NCI-H2227 (cell line): ENCODE measurements around the gene NHSL1.
A peak's percentile ranks its signal among the peaks of the same experiment; 100 is the strongest.

Experiments
- DNase-seq: peaks from one replicate; lab custom pipeline; 2025; ENCODE audit not compliant: unreplicated experiment; lab: John Stamatoyannopoulos, UW

The NHSL1 gene

DNA sequence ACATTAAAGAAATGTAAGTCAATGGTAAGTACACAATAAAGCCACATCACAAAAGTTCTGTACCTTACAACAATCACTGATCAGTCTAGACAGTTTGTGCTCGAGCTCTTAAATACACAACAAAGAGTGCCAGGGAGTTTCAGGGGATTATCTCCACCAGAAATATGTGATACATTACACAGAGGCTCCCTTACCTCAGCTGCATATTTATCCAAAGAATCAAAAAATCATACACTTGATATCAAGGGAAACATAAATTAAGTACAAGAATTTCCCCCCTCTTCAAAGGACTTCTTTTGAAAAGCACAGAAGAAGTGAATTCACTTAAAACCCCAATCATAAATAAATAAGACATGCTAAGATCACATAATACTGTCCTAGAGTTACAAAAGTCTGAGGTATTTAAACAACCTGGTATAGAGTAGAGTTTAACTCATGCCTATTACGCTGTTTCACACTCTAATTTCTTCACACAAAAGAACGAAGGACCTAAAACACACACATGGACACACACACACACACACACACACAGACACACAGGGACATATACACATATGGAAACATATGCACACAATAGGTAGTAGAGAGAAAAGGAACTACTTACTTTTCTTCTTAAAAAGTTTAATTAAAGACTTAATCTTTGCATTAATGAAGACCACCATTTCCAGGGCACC is 528 bp downstream of the NHSL1 start:
- DNase-seq, result no peak

DNA sequence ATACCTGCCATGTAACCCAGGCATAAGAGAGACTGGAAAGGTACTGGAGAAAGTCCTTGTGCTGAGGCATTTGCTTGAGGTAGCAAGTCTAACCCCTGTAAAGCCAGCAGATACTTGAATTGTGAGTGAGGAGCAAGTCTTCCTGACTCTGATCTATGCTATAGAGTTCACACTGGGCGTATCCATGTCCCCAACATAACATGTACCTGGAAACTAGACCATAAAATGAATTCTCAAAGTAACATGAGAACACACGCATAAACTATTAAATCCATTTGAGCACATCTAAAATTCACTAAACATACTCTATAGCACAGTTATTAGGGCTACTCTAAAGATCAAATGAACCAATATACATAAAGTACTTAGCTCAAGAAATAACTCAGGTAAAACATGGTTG is 2.0 kb downstream of the NHSL1 start:
- no peak for DNase-seq

DNA sequence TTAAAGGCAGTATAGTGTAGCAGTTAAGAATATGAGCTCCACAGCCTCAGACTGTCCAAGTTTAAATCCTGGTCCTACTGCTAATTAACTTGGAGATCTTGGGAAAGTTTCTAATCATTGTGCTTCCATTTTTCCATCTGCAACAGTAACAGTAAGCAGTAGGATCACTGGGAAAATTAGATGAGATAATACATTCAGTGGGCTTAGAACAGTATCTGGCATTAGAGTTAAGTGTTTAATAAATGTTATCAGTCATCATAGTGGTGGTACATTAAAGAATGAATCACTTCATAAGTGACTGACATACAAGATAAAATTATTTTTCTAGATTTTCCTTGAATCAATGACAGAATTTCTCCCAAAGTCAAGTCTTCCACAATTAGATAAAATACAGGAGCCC is 5.0 kb downstream of the NHSL1 start:
- no peak for DNase-seq

DNA sequence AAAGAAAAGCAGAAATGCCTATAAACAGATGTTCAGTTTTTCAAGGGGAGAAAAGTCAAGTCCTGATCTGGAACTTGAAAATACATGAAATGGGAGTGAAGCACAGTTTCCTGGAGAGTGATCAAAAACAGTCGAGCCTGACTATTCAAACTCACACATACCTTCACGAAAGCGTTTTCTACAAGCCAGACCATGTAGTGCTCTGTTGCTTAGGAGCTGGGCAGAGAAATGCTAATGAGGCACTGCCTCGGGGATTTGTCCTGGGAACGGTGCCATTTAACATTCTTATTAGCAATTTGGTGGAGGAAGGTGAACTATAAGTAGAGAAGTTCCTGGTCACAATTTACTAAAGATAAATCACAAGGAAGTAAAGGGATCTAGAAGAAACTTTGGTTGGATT is 5.9 kb downstream of the NHSL1 start:
- no peak for DNase-seq

DNA sequence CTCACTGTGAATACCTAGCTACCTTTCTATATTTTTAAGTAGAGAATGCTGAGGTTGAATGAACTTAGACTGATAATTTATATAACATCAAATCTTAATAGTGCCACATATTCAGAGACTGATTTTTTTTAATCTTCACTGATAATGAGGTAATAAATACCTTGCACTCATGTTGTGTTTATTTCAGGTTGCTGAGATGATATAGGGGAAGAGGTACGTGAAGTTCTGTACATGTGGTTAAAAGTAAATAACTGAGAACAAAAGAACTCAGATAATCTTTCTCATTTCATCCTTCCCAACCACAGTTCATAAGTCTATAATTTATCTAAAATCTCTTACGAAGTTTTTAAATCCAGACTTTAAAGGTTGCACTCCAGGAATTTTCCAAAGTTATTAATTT is 6.4 kb downstream of the NHSL1 start:
- no peak for DNase-seq

DNA sequence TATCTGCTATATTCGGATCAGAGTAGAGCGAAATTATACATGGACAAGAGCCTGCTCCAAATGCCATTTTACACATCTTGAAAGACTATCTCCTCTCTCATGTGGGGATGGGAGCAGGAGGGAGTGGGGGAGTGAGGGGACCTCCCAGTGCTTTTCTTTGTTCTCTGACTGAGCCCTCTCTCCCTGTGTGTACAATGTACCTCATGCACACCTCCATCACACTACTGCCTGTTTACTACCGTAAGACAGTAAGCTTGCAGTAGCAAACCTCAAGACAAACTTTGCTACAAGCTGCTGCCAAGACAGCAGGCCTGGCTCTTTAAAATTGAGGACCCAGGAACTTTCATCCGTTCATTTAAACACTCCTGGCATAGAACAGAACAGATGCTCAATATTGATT is 7.2 kb downstream of the NHSL1 start:
- DNase-seq, result no peak

DNA sequence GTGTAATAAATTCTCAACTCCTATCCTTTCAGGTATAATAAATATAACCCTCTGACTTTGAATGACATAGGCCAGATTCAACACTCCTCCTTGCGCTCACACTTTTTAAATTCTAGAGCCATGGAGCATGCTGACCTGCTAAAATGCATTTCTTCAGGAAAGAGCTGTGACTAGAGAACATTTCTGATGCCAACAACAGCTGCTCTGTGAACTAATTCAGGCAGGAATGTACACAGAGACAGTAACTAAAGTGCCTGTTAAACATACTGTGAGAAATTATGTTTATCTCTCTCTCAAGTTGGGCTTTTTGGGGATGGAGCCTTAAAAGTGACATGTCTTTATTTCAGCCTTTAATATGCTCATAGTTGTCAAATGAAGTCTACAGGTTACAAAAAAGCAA is 8.3 kb downstream of the NHSL1 start:
- no peak for DNase-seq

DNA sequence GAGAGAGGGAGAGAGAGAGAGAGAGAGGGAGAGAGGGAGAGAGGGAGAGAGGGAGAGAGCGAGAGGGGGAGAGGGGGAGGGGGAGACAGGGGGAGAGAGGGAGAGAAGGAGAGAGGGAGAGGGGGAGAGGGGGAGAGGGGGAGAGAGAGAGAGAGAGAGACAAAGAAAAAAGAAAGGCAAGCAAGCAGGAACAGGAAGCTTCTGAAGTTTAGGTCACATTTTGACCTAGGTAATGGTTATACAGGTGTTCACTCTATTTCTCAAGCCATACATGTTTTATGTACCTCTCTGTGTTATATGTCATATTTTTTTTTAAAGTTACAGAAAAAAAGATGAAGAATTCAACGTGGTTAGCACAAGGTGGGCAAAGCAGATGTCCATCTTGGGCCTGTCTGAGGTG is 9.4 kb downstream of the NHSL1 start:
- no peak for DNase-seq

DNA sequence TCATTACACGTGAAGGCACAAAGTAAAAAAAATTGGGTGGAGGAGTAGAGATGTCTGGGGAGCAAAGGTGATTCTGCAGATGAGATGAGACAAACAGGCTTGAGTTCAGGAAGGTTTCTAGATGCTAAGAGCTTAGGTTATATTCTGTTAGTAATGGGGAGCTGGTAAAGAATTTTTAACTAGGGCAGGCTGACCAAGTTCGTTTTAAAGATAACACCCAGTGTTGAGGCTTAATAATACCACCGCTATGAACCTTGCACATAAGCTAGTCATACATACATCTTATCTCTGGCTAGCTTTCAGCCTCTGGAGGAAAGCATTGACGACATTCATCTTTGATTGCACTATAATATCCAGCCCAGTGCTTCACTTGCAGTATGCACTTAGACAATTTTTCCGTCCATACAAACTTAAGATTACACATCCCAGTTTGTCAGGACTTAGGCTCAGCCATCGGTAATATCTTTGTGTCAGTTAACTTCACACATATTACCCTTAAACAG is 12.1 kb downstream of the NHSL1 start:
- DNase-seq, result no peak

DNA sequence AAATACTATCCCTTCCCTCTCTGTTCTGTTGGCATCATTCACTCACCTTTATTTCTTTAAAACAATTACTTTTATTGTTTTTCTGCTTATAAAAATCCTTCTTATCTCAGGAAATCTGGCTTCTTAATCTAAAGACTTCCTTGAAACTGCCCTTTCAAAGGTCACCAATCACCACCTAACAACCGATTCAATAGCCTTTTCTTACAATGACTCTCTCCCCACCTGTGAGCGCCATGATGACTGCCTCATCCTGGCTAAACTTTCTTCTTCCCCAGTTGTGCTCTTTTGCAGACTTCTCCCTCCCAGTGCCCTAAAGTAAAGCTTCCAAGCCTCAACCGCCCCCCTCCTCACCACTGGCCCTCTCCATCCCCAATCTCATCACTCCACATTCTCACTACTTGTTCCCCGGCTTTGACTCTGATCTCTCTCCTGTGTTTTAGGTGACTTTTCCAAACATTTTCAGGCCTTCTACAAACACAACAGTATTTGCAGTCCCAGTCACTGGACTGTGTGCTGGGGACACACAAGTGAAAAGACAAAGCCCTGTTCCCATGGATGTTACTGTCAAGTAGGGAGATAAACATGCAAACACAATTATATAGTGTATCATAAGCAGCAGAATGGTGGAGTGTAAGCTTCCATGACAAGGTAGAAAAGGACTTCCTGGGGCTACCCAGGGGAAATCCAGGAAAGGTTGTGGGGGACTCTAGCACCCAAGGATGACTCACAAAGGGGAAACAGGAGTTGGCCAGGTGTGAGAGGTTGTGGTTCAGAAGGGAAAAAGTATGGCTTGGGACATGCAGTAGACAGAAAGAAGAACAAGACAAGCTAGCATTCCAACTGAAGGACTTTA is 12.8 kb downstream of the NHSL1 start:
- DNase-seq, result no peak

DNA sequence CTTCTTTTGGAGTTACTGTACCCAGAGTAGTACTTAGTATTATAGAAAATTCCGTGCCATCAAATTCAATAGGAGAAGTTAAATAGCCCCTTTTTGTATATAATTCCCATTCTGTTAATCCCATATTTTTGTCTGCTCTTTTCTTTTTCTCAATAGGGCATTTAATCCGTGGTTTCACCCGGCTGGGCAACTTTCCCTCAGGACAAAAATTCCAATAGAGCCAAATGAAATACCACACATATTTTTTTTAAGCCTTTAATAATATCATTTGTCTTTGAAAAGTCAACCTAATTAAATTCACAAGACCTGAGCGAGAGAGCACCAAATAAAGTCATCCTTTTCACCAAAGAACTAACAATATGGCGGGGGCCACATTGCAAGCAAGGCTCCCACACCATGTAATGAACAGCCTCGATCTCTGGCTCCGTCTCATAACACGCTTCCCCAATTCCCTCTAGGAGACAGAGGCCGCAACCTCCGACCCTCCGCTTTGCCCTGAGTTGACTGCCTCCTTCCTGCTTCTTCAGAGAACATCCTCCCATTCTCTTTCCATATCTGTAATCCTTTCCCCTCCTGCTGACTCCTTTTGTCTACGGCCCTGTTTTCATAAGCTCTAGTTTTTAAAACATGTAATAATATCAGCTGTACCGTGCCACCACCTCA is 13.6 kb downstream of the NHSL1 start:
- no peak for DNase-seq

DNA sequence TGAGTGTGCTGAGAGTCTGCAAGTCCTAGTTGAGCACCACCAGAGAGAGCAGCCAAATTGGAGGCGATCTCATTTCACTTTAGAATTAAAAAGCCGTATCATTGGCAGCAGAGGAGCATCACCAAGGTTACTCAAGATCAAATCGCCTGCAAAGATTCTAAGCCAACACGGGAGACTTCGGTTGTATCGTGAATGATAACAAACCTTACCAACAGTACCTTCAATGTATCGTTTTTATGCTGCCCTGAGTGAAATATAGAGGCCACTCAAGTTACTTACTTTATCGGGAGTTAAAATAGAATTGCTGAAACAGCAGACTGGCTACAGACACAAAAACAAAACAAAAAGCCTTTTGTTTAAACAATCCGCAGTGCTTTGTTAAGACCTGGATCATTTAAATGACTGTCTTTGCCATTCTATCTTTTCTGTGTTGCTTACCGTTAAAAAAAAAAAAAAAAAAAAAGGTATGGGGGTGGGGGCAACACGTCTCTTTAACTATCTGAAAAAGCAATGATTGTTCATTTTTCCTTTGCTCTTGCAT is 14.2 kb downstream of the NHSL1 start:
- no peak for DNase-seq

DNA sequence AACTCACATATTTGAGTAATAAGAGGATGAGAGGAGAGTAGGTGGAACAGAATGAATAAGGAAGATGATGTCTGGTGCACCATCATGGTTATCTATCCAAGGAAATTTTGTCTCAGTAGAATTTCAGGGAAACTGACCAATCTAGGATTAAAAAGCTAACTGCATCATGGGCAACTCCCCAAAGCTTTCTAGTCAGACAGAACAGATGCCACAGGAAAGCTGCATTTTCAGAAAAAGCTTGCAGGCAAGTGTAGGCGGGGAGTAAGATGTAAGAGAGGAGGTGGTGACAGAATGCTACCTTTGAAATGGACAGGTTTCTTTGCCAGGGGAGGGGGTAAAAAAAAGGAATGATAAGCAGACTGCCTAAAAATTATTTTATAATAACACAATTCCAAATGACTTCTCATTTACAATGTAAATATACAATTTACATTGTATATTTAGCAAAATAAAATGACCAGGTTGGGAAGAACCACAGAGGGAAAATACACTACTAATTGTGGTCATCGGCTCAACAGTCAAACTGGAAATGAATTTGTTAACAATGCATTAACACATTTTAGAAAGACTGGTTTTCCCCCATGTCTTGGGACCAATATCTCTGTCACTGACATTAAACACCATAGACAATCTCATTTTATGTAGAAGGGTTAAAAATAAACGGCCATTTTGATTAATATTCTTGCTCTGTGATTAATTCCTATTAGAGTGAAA is 15.1 kb downstream of the NHSL1 start:
- DNase-seq, result no peak

DNA sequence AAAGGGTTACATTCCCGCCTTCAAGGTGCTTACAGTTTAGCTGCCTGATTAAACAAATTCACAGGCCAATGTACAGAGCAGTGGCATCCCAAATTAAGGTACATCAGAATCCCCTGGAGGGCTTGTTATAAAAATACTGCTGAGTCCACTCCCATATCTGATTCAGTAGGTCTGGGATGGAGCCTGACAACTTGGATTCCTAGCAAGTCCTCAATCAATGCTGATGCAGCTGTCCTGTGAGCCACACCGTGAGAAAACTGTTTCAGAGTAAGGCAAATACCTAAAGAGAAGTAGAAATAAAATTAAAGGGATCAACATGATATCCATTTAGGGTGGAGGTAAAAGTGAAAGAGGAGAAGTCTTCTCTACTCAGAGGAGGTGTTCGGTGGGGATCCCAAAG is 16.5 kb downstream of the NHSL1 start:
- no peak for DNase-seq

DNA sequence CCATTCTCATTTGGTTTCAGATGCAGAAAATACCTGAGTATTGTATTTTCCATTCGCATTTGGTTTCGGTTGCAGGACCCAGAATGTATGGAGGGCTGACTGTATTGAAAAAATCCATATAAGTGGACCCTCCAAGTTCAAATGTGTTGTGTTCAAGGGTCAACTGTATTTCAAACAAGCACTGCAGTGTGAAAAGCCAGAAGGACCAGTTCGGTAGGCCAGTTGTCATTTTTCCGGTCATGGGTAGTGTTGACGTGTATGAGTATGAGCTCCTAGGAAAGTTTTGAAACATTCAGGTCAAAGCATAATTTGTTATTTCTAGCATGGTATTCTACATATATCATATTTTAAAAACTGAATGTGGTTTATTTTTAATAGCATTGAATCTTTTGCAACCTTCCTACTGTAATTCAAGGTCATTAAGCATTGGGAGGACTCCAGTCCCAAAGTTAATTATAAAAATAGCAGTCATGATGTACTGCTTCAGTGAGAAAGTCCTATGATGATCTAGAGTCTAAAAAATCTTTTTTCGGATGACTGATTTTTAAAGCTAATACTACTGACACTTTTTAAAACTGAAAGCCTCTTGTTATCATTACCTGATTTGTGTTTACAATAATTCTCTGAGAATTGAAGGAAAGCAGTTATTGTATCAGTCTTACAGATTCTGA is 18.9 kb downstream of the NHSL1 start:
- no peak for DNase-seq

DNA sequence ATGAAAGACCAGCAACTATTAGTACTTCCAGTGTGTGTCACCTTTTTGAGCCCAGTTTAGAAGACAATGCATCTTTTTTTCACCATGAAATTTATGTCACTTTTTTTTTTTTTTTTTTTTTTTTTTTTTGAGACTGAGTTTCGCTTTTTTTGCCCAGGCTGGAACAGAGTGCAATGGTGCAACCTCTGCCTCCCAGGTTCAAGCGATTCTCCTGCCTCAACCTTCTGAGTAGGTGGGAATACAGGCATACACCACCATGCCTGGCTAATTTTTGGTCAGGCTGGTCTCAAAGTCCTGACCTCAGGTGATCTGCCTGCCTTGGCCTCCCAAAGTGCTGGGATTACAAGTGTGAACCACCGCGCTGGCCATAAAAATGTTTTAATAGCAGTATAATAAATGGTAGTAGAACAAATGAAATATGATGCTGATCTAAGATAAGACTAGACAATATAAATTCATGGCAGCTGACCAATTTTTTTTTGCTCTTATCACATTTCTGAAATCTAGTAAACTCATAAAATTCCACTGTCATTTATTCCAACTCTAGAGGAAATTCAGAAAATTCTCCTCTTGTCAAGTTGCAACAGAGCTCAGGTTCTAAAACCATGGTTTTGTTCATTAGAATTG is 21.3 kb downstream of the NHSL1 start:
- no peak for DNase-seq

DNA sequence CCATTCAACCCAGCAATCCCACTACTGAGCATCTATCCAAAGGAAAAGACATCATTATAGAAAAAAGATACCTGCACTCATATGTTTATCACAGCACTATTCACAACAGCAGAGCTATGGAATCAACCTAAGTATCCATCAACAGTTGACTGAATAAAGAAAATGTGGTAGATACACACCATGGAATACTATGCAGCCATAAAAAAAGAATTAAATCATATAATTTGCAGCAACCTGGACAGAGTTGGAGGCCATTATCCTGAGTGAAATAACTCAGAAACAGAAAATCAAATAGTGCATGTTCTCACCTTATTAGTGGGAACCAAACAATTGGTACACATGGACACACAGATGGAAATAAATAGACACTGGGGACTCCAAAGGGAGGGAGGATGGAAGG is 23.2 kb downstream of the NHSL1 start:
- no peak for DNase-seq

DNA sequence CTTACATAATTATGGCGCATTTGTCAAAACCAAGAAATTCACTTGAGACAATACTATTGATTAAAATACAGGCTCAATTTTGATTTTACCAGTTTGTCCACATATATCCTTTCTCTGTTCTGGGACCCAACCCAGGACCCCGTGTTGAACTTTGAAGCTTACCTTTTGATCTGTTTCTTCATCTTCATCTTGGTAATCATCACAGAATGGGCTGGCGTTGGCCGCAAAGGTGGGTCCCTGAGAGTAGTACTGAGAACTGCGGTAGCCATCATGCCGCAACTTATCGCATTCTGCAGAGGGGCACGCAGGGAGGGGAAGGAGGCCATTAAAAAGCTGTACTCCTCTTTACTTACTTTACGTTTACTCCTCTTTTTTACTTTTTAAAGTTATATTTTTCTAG is 26.1 kb downstream of the NHSL1 start:
- no peak for DNase-seq

DNA sequence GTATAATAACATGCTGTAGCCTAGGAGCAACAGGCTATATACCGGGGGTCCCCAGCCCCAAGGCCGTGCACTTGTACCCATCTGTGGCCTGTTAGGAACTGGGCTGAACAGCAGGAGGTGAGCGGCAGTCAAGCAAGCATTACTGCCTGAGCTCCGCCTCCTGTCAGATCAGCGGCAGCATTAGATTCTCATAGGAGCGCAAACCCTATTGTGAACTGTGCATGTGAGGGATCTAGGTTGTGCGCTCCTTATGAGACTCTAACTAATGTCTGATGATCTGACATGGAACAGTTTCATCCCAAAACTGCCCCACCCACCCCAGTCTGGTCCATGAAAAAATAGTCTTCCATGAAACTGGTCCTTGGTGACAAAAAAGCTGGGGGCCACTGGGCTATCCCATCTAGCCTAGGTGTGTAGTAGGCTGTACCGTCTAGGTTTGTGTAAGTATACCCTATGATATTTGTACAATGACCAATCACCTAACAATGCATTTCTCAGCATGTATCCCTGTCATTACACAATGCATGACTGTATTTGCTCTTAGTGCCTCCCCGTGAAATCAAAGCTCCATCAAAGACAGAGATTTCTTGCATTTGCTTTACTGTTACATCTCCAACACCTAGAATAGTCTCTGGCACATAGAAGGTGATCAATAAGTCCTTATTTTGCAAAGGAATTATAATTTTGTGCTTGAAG is 30.8 kb downstream of the NHSL1 start:
- peak; percentile 5 for DNase-seq
